ENCODE measurements around the gene JMJD1C.

- TF ChIP-seq CTCF (IDR thresholded peaks at IDR 0.05): no peak
- no peak for TF ChIP-seq POLR2A (IDR thresholded peaks at IDR 0.05)
These were observed 97.4 kb downstream of the JMJD1C start for GRCh38 chr10:63368365-63368764.
